Stomach smooth muscle (tissue), 2 donors: ENCODE results near the gene HYCC2.
"Not testable (repeated sequence)": the region's sequence is repeated elsewhere in the genome, so short reads cannot be mapped to it uniquely, and the experiment has no call there.

ENCODE experiments used
- H3K27ac ChIP-seq: one replicate; pipeline ENCODE4 v1.7.0; 2013; ENCODE audit warnings: mild to moderate bottlenecking, low read length, inconsistent platforms
- H3K27me3 ChIP-seq, 2 donors: one replicate each; pipeline ENCODE4 v1.7.0; 2013; ENCODE audit warnings: low read length in 2 of 2; ENCODE audit not compliant: insufficient read depth in 2 of 2, control insufficient read depth in 1 of 2
- H3K36me3 ChIP-seq, 2 donors: one replicate each; pipeline ENCODE4 v1.7.0; 2013; ENCODE audit warnings: low read length in 2 of 2; ENCODE audit not compliant: control insufficient read depth in 2 of 2, insufficient read depth in 2 of 2
- H3K4me1 ChIP-seq: one replicate; pipeline ENCODE4 v1.7.0; 2013; ENCODE audit warnings: low read length; ENCODE audit not compliant: control insufficient read depth, insufficient read depth
- H3K4me3 ChIP-seq, 2 donors: one replicate each; pipeline ENCODE4 v1.7.0; 2013; ENCODE audit warnings: low read length in 2 of 2
- H3K9ac ChIP-seq, 2 donors: one replicate each; pipeline ENCODE4 v1.7.0; 2013; ENCODE audit warnings: low read length in 2 of 2, mild to moderate bottlenecking in 1 of 2
- H3K9me3 ChIP-seq, 2 donors: one replicate each; pipeline ENCODE4 v1.7.0; 2013; ENCODE audit warnings: low read length in 2 of 2; ENCODE audit not compliant: control insufficient read depth in 2 of 2
- donor health status: healthy.
- donor health status: Pancreatic carcinoma.

Gene HYCC2

DNA sequence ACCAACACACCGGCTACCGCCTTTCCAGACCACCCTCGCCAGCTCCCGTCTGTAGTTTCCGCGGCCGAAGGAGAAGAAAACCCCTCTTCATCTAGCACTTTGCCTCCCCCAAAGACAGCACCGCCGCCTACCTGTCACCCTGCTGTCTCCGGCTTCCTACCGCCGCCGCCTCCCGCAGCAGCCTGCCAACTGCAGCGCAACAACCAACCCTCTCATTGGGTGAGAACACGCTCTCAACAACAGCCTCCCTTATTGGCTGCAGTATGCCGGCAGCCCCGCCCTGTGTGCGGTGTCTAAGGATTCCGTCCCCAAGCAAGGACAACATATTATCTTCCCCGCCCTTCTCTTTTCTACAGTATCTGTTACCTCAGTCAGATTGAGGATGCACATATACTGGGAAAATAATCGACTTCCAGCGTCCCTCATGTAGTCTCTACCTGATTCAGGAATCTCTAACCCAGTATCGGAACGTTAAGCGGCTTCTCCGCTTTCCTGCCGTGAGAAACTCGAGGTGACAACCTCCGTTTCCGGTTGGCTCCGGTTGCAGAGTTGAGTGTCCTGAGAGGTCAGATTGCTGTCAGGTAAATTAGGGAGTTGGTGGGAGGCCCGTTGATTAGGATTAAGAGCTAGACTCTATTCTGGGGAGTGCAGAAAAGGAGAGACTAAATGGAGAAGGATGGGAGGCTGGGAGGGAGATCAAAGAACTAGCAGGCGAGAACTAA, at the start of gene HYCC2, which contains the start of gene NDUFB3:
Gene HYCC2, minus strand, starts transcription at position 193 of the 722 bp plus-strand sequence. CDS start 47,662 bp downstream, outside the sequence.
Gene NDUFB3, plus strand, starts transcription at position 523 of the 722 bp plus-strand sequence. CDS start 6,882 bp downstream, outside the sequence.
- H3K27me3 ChIP-seq, result no peaks in the 10 kb centered on the region
- no peaks in the 10 kb centered on the region for H3K36me3 ChIP-seq
- H3K4me1 ChIP-seq, result peaks cover 12% of the 10 kb centered on the region
- H3K9me3 ChIP-seq, result no peaks in the 10 kb centered on the region
- peak within 1 kb of the TSS; percentile 97 to 99 for H3K4me3 ChIP-seq
- H3K9ac ChIP-seq, result peak within 1 kb of the TSS; percentile 84 to 95
- H3K27ac ChIP-seq, result peak within 1 kb of the TSS; percentile 89

DNA sequence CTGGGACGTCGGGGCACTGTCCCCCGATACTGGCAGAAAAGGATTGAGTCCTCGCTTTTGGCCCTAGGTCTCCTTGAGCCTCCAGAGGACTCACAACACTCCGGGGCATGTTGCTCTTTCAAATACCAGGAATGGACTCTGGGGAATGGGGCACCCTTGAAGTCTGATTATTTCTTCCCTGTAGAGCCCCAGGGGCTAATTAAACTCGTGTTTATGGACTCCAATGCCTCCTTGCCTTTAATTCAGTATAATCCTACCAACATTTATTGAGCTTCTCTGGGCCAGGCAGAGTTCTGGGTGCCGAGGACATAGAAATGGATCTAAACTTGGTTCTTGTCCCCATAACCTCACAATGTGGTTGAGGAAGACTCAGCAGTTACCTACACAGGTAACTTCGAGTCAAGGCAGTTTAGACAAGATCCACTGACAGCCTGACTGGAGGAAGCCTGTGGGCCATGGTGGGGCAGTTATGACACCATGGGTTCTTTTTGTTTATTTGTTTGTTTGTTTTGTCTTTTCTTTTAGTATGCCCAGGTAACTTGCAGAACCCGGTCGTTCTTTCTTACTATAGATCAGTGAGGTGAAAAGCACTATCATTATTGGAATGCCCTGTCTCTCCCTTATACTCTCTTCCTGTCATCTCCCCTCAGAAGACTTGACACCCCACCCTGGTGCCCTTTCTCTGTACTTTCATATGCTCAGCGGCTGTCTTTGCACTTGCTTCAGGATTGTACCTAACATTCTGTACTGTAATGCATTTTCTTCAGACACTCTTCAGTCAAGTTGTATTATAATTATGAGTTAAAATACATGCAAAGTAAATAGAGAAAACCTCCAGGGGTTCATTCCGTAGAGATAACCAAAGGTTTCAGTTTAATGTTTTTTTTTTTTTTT, 47.7 kb upstream of the HYCC2 start:
- Histone ChIP-seq H3K4me1 (peaks cover 23% of the 10 kb centered on the region), H3K4me3 (peak overlapping the region; percentile 60 to 96), H3K36me3 (no peaks in the 10 kb centered on the region), H3K27ac (peak overlapping the region; percentile 98), H3K9me3 (no peaks in the 10 kb centered on the region), H3K27me3 (no peaks in the 10 kb centered on the region), H3K9ac (peak overlapping the region; percentile 76 to 79)

DNA sequence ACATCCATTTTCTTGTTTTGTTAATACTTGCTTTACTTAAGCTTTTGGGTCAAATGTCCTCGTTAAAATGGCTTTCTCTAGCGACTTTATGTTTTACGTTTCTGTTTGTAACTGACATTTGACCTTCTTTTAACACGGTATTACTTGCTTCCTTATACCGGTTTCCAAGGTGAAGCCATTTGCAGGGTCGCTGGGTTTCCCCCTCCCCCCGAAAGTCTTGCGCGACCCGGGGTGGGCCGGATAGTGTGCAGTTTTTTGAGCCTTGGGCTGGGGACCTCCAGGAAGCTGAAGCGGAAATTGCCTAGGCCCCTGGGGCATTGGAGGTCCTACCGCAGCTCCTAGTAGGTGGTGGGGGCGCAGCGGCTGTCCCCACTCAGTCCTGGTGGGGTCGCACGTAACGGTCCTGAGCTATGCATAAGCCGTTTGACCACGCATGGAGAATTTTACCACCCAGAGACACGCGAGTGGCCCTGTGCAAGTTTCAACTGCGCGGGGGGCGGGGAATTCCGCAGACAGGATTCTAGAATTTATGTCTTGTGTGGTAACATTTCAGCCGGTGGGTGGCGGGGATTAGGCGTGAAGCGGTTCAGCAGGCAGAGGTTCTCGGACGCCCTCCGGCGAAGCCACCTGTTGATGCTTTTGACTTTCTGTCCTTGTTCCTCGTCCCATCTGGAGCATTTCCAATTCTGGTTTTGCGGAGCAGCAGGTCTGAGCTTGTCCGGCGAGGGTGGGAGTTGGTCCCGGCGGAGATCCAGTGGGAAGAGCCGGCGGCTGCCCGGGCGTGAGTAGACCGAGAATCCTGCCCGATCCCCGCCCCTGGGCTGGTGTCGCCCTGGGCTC, 46.9 kb upstream of the HYCC2 start:
- Histone ChIP-seq H3K4me3 (peak overlapping the region; percentile 60 to 96), H3K27me3 (no peaks in the 10 kb centered on the region), H3K9me3 (no peaks in the 10 kb centered on the region), H3K36me3 (no peaks in the 10 kb centered on the region), H3K27ac (peak overlapping the region; percentile 98), H3K4me1 (peaks cover 17% of the 10 kb centered on the region), H3K9ac (peak overlapping the region; percentile 76 to 79)

DNA sequence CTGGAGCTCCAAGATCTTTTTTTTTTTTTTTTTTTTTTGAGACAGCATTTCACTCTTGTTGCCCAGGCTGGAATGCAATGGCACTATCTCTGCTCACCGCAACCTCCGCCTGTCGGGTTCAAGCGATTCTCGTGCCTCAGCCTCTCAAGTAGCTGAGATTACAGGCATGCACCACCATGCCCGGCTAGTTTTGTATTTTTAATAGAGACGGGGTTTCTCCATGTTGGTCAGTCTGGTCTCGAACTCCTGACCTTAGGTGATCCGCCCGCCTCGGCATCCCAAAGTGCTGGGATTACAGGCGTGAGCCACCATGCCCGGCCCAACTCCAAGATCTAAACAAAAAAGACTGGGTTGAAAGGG, 46.2 kb upstream of the HYCC2 start:
- H3K9me3 ChIP-seq, H3K27me3 ChIP-seq, H3K36me3 ChIP-seq: not testable (repeated sequence)
- Histone ChIP-seq H3K27ac (peak overlapping the region; percentile 98), H3K4me1 (peaks cover 16% of the 10 kb centered on the region), H3K9ac (peak overlapping the region; percentile 76 to 97), H3K4me3 (peak overlapping the region; percentile 60 to 96)

DNA sequence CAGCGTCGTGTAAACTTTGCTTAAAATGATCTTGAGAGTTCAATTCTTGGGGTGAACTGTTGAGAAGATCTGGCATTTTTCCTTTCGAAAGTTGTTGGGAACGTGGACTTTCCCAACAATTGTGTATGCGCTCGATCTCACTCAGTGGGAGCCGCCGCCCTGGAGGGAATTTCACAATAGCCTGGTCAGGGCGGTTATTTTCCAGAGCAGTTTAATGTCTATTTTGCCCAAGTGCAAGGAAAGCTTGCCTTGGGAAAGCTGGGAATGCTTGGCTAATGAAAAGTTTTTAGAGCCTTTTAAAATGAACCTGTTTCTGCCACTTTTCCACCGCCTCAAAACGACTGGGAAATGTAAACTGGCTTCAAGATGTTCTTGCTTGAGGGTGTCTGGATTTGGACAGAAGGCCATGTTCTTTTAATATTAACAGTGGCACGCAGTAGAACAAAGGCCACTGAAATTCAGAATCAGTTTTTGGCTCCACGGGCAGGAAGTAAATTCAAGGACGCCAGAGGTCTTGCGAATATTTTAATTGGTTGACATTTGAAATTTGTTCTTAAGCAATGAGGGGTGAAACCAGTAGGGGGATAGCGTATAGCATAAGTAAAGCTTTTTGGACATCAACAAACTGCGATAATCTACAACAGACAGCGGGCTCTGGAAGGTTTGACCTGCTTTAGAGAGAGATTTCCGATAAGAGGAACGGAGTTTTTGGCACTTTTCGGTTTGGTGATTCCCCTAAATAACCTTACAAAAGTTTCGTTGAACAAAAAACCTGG, 45.7 kb upstream of the HYCC2 start:
- no peaks in the 10 kb centered on the region for H3K27me3 ChIP-seq
- peak overlapping the region; percentile 98 for H3K27ac ChIP-seq
- peak overlapping the region; percentile 60 to 96 for H3K4me3 ChIP-seq
- no peaks in the 10 kb centered on the region for H3K9me3 ChIP-seq
- H3K4me1 ChIP-seq, result peaks cover 11% of the 10 kb centered on the region
- no peaks in the 10 kb centered on the region for H3K36me3 ChIP-seq
- H3K9ac ChIP-seq, result peak overlapping the region; percentile 76 to 97

DNA sequence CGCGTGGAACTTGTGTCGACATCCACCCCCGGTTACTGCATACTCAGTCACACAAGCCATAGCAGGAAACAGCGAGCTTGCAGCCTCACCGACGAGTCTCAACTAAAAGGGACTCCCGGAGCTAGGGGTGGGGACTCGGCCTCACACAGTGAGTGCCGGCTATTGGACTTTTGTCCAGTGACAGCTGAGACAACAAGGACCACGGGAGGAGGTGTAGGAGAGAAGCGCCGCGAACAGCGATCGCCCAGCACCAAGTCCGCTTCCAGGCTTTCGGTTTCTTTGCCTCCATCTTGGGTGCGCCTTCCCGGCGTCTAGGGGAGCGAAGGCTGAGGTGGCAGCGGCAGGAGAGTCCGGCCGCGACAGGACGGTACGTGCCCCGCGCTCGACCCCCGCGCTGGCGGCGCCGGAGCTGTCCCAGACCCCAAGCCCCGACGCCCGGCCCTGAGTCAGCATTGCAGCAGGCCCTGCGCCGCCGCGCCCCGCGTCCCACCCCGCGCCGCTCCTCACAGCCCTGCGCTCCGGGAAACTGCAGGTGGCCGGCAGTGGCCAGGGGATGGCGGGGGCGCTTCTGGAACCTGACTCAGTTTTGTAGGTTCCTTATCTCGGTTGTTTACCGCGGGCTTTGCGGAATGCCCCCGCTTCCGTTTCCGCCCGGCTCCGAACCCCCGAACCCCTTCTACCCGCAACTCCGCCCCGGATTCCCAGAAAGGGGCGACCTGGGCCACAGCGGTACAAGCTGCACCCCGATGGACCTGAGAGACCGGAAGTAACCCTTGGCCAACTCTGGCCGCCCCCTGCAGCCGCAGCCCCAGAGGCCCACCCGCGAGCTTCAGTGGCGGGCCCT, 44.9 kb upstream of the HYCC2 start, which contains the start of gene CFLAR:
Gene CFLAR, plus strand, starts transcription at position 50 of the 844 bp plus-strand sequence. CDS start 13,702 bp downstream, outside the sequence.
- Histone ChIP-seq H3K27ac (peak within 1 kb of the TSS; percentile 98), H3K9ac (peak within 1 kb of the TSS; percentile 76 to 97), H3K36me3 (no peaks in the 10 kb centered on the region), H3K4me1 (peaks cover 11% of the 10 kb centered on the region), H3K9me3 (no peaks in the 10 kb centered on the region), H3K27me3 (no peaks in the 10 kb centered on the region), H3K4me3 (peak within 1 kb of the TSS; percentile 60 to 96)

DNA sequence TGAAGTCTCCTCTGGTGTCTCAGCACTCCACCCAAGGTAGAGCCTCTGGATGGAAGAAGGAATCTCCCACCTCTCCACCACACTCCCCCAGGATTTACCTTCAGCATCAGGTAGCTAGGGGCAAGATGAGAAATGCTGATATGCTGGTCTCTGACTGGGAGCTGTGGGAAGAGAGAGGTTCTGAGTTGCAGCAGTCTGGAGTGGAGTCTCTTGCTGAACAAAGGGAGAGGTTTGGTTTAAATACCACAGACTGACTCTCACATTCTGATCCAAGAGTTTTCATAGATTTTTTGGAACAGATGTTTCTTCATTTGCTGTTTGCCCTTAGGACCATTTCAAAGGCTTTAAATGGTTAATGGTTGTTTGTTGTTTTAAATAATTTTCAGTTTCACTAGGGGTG, 43.4 kb upstream of the HYCC2 start:
- Histone ChIP-seq H3K9ac (no peak overlapping the region), H3K4me3 (no peak overlapping the region), H3K27ac (no peak overlapping the region), H3K36me3 (no peaks in the 10 kb centered on the region), H3K4me1 (peaks cover 11% of the 10 kb centered on the region), H3K9me3 (no peaks in the 10 kb centered on the region), H3K27me3 (no peaks in the 10 kb centered on the region)

DNA sequence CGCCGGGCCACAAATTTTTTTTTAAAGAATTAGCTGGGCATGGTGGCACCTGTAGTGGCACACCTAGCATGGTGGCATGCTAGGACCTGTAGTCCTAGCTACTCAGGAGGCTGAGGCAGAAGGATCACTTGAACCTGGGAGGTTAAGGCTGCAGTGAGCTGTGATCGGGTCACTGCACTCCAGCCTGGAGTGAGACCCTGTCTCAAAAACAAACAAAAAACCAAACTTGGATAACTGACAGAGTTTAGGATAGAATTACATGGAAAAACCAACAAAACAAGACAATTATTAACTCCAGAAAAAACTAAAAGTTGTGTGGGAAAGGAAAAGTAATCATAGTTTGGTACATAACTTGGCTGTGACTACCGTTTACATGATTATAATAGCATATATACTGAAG, 42.9 kb upstream of the HYCC2 start:
- no peaks in the 10 kb centered on the region for H3K36me3 ChIP-seq
- H3K9ac ChIP-seq, result no peak overlapping the region
- no peaks in the 10 kb centered on the region for H3K9me3 ChIP-seq
- no peaks in the 10 kb centered on the region for H3K27me3 ChIP-seq
- no peak overlapping the region for H3K27ac ChIP-seq
- peaks cover 8% of the 10 kb centered on the region for H3K4me1 ChIP-seq
- H3K4me3 ChIP-seq, result no peak overlapping the region

DNA sequence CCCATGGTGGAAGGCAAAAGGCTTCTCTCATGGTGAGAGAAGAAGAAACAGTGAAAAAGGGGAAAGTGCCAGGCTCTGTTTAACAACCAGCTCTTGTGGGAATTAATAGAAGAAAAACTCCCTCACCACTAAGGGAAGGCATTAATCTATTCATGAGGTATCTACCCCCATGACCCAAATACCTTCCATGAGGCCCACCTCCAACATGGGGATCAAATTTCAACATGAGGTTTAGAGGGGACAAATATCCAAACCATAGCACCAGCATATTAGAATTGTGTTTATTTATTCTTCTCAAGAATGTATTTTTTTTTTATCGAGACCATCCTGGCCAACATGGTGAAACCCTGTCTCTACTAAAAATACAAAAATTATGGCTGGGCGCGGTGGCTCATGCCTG, 39.6 kb upstream of the HYCC2 start:
- Histone ChIP-seq H3K9me3 (no peaks in the 10 kb centered on the region), H3K27me3 (no peaks in the 10 kb centered on the region), H3K27ac (no peak overlapping the region), H3K36me3 (no peaks in the 10 kb centered on the region), H3K9ac (no peak overlapping the region), H3K4me3 (no peak overlapping the region), H3K4me1 (no peaks in the 10 kb centered on the region)
